ENCODE measurements around the gene FOXP3.

FOXP3 gene

GRCh38 chrX:49214416-49214815, 50.1 kb downstream of the FOXP3 start:
- in situ Hi-C loops (cut with HindIII; ENCODE audit: low sequenced_read_pairs), result no loop called here
- DNase-seq (ENCODE audit: low read depth, low spot score), result no peak
- H3K4me3 ChIP-seq (ENCODE audit: low read depth, low read length), result no peak overlapping the region
- no peak for TF ChIP-seq CTCF (IDR thresholded peaks at IDR 0.05; ENCODE audit: low read depth, low read length)

- in situ Hi-C loops (cut with HindIII; ENCODE audit: low sequenced_read_pairs), result no loop called here
- DNase-seq (ENCODE audit: low read depth, low spot score), result no peak
- no peak for TF ChIP-seq CTCF (IDR thresholded peaks at IDR 0.05; ENCODE audit: low read depth, low read length)
- H3K4me3 ChIP-seq (ENCODE audit: low read depth, low read length), result no peak overlapping the region
These were observed 51.6 kb downstream of the FOXP3 start for GRCh38 chrX:49212861-49213260.

GRCh38 chrX:49212209-49212608, 52.3 kb downstream of the FOXP3 start:
- DNase-seq (ENCODE audit: low read depth, low spot score), result no peak
- no peak for TF ChIP-seq CTCF (IDR thresholded peaks at IDR 0.05; ENCODE audit: low read depth, low read length)
- H3K4me3 ChIP-seq (ENCODE audit: low read depth, low read length), result no peak overlapping the region
- in situ Hi-C loops (cut with HindIII; ENCODE audit: low sequenced_read_pairs), result no loop called here

GRCh38 chrX:49211074-49211473, 53.4 kb downstream of the FOXP3 start:
- no peak for DNase-seq (ENCODE audit: low read depth, low spot score)
- in situ Hi-C loops (cut with HindIII; ENCODE audit: low sequenced_read_pairs), result no loop called here
- H3K4me3 ChIP-seq (ENCODE audit: low read depth, low read length), result no peak overlapping the region
- no peak for TF ChIP-seq CTCF (IDR thresholded peaks at IDR 0.05; ENCODE audit: low read depth, low read length)

- in situ Hi-C loops (cut with HindIII; ENCODE audit: low sequenced_read_pairs), result no loop called here
- H3K4me3 ChIP-seq (ENCODE audit: low read depth, low read length), result no peak overlapping the region
- DNase-seq (ENCODE audit: low read depth, low spot score), result no peak
- no peak for TF ChIP-seq CTCF (IDR thresholded peaks at IDR 0.05; ENCODE audit: low read depth, low read length)
These were observed 54.1 kb downstream of the FOXP3 start for GRCh38 chrX:49210406-49210805.

- H3K4me3 ChIP-seq (ENCODE audit: low read depth, low read length), result no peak overlapping the region
- in situ Hi-C loops (cut with HindIII; ENCODE audit: low sequenced_read_pairs), result no loop called here
- DNase-seq (ENCODE audit: low read depth, low spot score), result no peak
- TF ChIP-seq CTCF (IDR thresholded peaks at IDR 0.05; ENCODE audit: low read depth, low read length), result no peak
These were observed 54.9 kb downstream of the FOXP3 start for GRCh38 chrX:49209434-49210251.

All from astrocyte of the spinal cord (primary cell).